H54 (cell line): ENCODE data around the gene STON2.

Source experiments
- DNase-seq: peaks from one replicate; pipeline ENCODE4 v3.0.0; 2011; ENCODE audit warnings: low spot score, mixed read lengths; ENCODE audit not compliant: insufficient read length
- FAIRE-seq: peaks from 3 replicates; lab custom pipeline; 2011; peaks lifted over from hg19 to GRCh38; lab: Jason Lieb, UNC
- POLR2A ChIP-seq: IDR thresholded peaks from 2 replicates; pipeline ENCODE4 v1.6.1; 2011; ENCODE audit warnings: low read depth, mild to moderate bottlenecking, low read length

Gene STON2

GRCh38 chr14:81305065-81305464 lies 95.1 kb downstream of the STON2 start:
- TF ChIP-seq POLR2A = no peak
- FAIRE-seq (no peak), DNase-seq (no peak)

DNA sequence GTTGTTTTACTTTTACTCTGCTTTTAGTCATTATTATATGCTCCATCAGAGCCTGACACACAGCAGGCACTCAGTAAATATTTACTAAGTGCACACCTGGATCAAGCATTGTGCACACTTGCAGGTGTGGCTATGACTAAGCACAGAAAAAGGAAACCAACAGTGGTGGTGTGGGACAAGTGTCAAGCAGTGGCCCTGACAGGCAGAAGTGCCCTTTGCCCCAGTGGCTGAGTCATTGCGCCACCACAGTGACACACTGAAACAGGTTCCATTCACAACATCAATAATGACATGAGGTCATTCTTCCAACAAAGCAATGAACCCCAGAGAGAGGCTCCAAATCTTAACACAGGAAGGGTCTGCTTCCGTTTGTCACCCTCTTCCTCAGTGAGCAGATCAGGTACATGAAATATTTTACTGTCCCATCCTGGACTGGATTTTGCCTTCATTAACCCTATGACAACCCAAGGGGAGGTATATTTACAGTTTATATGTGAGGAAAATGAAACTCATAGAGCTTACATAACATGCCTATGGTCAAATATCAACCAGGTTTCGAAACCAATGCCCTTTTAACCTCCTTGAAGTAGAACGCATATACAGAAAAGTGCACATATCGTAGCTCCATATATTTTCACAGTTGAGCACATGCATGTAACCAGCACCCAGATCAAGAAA lies 96.7 kb downstream of the STON2 start:
- DNase-seq (no peak), FAIRE-seq (no peak)
- no peak for TF ChIP-seq POLR2A

DNA sequence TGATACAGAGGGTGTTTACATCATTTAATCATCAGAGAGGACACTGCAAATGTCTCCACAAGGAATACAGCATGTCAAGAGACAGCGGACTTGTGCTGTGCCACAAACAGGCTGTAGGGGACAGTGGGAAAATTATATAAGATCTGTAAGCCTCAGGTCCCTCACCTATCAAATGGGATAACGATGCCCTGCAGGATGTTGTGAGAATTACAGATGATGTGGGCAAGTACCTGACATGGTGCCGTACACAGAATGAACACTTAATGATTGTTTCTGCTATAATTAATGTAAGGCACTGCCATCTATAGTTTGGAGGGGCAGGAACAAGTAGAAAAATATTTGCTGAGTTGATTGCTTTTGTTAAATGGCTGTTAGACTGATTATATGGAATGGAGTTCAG lies 97.5 kb downstream of the STON2 start:
- FAIRE-seq = no peak
- DNase-seq = no peak
- no peak for TF ChIP-seq POLR2A

DNA sequence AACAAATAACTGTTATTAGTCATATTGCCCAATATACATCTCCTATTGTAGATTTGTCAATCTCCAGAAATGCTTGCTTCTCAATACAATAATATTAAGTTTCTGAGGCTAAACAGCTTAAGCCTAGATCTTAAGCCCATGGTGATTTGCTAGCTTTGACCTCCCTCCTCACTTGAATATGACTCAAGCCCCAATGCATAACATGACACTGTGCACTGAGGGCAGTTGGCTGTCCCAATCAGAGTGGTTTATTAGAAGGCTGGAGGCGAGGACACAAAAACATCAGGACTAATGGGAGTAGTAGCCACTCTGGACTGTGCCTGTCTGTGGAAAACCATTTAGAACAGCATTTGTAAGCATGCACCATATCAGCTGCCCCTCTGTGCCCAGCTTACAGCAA lies 98.3 kb downstream of the STON2 start:
- no peak for TF ChIP-seq POLR2A
- FAIRE-seq (no peak), DNase-seq (no peak)

GRCh38 chr14:81301371-81301770 lies 98.8 kb downstream of the STON2 start:
- DNase-seq = no peak
- no peak for TF ChIP-seq POLR2A
- no peak for FAIRE-seq

DNA sequence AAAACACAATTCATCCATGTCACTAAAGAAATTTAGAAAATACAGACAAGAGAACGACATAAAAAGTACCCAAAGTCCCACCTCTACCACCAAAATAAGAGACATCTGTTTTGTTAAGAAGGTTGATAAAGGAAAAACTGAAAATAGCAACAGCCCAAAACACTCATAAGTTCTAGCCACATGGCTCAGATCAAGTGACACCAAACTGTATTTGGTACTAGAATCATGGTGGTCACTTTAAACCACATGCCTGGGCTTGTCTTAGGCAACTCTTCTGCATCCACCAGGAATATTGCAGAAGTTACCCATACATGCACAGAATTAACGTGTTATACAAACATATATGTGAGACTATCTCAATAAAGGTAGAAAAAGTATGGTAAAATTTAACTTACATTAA lies 101.2 kb downstream of the STON2 start:
- TF ChIP-seq POLR2A = no peak
- no peak for DNase-seq
- FAIRE-seq = no peak

- no peak for FAIRE-seq
- DNase-seq = no peak
Measured at GRCh38 chr14:81298122-81298521, 102.0 kb downstream of the STON2 start.

DNA sequence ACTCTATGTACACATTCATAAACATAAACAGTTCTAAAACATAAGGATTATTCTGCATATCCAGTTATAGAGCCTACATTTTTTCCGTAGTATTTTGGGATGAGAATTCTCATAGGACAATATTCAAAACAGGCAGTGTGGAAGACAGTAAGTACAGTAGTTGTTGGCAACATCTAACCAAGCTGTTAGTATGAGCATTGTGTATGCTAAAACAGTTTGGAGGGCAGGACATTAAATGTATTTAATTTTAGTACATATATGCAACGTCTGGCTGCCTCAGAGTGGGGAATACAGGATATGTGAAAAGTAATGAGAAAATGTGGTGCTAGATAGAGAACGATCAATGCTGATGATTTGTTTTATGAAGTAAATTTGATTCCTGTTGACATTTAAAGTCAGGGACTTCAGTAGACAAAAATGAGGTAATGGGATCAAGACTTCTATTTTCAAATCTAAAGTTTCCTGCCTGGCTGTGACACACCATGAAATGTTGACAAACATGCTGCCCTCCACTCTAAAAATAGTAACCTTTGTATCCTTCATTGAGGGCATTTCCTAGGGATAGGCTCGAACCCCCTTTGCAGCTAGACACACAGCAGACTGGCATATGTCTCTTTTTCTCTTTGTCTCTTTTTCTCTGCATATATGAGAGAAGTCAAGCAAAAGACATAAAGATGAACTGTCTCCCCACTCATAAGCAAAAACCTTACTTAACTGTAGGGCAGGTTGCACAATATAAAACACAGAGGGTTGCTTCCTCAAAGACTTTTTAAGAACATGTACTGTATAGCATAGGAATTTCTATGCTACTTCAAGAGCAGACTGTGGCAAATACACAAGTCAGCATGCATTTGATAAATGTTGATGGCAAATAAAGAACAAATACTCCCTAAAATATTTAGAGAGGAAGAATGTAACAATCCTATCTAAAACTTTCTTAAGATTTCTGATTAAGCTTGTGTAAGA lies 103.9 kb downstream of the STON2 start:
- DNase-seq = no peak
- TF ChIP-seq POLR2A = no peak
- no peak for FAIRE-seq

More at GRCh38 chr14:81298122-81298521, 102.0 kb downstream of the STON2 start:
- no peak for TF ChIP-seq POLR2A

- TF ChIP-seq POLR2A = no peak
- DNase-seq = no peak
- FAIRE-seq = no peak
Measured at GRCh38 chr14:81289516-81289915, 110.6 kb downstream of the STON2 start.

GRCh38 chr14:81286574-81287370 lies 113.4 kb downstream of the STON2 start:
- FAIRE-seq = no peak
- TF ChIP-seq POLR2A = no peak
- DNase-seq = no peak

- DNase-seq = no peak
Measured at GRCh38 chr14:81285245-81285644, 114.9 kb downstream of the STON2 start.

DNA sequence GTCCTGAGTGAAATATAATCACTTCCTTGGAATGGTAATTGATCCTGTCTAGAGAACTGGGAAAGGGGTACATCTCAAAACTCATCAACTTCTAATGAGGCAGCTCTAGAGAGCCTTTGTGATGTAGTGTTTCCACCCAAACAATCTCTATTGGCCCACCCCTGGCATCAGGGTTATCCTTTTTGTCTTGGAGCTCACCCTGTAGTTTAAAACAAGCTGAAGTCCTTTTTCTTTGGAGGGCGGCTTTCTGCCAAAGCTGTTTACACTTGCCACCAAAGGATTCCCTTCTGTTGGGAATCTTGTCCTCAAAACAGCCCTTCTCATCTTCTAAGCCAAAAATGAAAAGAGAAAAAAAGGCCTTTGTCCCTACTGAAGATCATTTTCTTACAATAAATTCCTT lies 118.8 kb downstream of the STON2 start:
- DNase-seq (no peak), FAIRE-seq (no peak)
- TF ChIP-seq POLR2A = no peak

More at GRCh38 chr14:81285245-81285644, 114.9 kb downstream of the STON2 start:
- no peak for TF ChIP-seq POLR2A
- FAIRE-seq = no peak

GRCh38 chr14:81280136-81280791 lies 119.9 kb downstream of the STON2 start:
- no peak for FAIRE-seq
- DNase-seq = no peak
- no peak for TF ChIP-seq POLR2A

- DNase-seq = no peak
- no peak for TF ChIP-seq POLR2A
- no peak for FAIRE-seq
Measured at GRCh38 chr14:81277096-81277495, 123.0 kb downstream of the STON2 start.
